H1 (cell line): Measurements from ENCODE around the gene SNED1. TPM values are rescaled to one million over a fixed set of nuclear protein-coding genes. Genes with fewer than 3 reads are reported as not detected.
A peak's percentile ranks its signal among the peaks of the same experiment; 100 is the strongest.

ENCODE experiments used
- CTCF ChIA-PET: fragments of 300-600 bp; sonication (Branson Sonifier 250); formaldehyde crosslinking; loops from one replicate; lab custom pipeline; 2021; ENCODE audit not compliant: partially characterized antibody; lab: Charles Lee
- POLR2A ChIA-PET: fragments of 300-600 bp; sonication (Branson Sonifier 250); formaldehyde crosslinking; loops from one replicate; lab custom pipeline; 2021; ENCODE audit warnings: inconsistent platforms; ENCODE audit not compliant: partially characterized antibody; lab: Charles Lee
- DNase-seq, 2 experiments: peaks; one replicate each; pipeline versions ENCODE4 v3.0.0 to v3.0.0-alpha.2; 2010 to 2022; ENCODE audit warnings: low spot score in 2 of 2, low read depth in 1 of 2, mixed read lengths in 1 of 2
- FAIRE-seq: peaks from 2 replicates; lab custom pipeline; 2011; peaks lifted over from hg19 to GRCh38; lab: Jason Lieb, UNC
- H2AFZ ChIP-seq: 2 replicates; pipeline ENCODE4 v1.8.1; 2012; ENCODE audit warnings: low read length, inconsistent platforms
- H2AK5ac ChIP-seq: 2 replicates; pipeline ENCODE4 v1.6.1; 2013; ENCODE audit warnings: low read depth, low read length
- H2BK120ac ChIP-seq: replicated peaks from 2 replicates; pipeline ENCODE3; 2013; ENCODE audit warnings: low read depth, low read length, inconsistent platforms
- H2BK12ac ChIP-seq: 2 replicates; pipeline ENCODE4 v1.6.1; 2013; ENCODE audit warnings: low read depth, low read length
- H2BK15ac ChIP-seq: 2 replicates; pipeline ENCODE4 v1.6.1; 2013; ENCODE audit warnings: low read length
- H2BK20ac ChIP-seq: 2 replicates; pipeline ENCODE4 v1.6.1; 2013; ENCODE audit warnings: low read length
- H2BK5ac ChIP-seq: 2 replicates; pipeline ENCODE4 v1.6.1; 2013; ENCODE audit warnings: low read depth, low read length
- H3K14ac ChIP-seq: 2 replicates; pipeline ENCODE4 v1.6.1; 2013; ENCODE audit warnings: inconsistent platforms; ENCODE audit not compliant: insufficient read length
- H3K18ac ChIP-seq: 2 replicates; pipeline ENCODE4 v1.6.1; 2013; ENCODE audit warnings: low read length; ENCODE audit errors: extremely low read depth
- H3K23ac ChIP-seq: 2 replicates; pipeline ENCODE4 v1.6.1; 2013; ENCODE audit warnings: inconsistent platforms; ENCODE audit not compliant: insufficient read length
- H3K23me2 ChIP-seq: 2 replicates; pipeline ENCODE4 v1.6.1; 2013; ENCODE audit warnings: low read depth, low read length
- H3K27ac ChIP-seq: 2 replicates; pipeline ENCODE4 v1.6.1; 2011; ENCODE audit warnings: low read depth, low read length, inconsistent platforms
- H3K27me3 ChIP-seq, 4 experiments: replicated peaks in 1 of 4; 1 replicate in 1 of 4; 2 replicates in 3 of 4; pipeline versions ENCODE4 v1.6.1 to v1.8.1; 2011 to 2013; ENCODE audit warnings: low read length in 3 of 4, mild to moderate bottlenecking in 3 of 4, inconsistent platforms in 2 of 4, mixed read lengths in 2 of 4, moderate library complexity in 1 of 4; ENCODE audit not compliant: control insufficient read depth in 3 of 4, insufficient read depth in 3 of 4; ENCODE audit errors: extremely low read depth in 1 of 4
- H3K36me3 ChIP-seq, 4 experiments: 2 replicates each; pipeline versions ENCODE4 v1.6.1 to v1.8.1; 2011 to 2013; ENCODE audit warnings: mild to moderate bottlenecking in 4 of 4, low read length in 3 of 4, moderate library complexity in 2 of 4, control low read depth in 1 of 4, inconsistent platforms in 1 of 4; ENCODE audit not compliant: insufficient read depth in 4 of 4, control insufficient read depth in 2 of 4
- H3K4ac ChIP-seq: replicated peaks from 2 replicates; pipeline ENCODE3; 2013; ENCODE audit warnings: low read length, low read depth, mixed read lengths, inconsistent platforms; ENCODE audit not compliant: insufficient read length
- H3K4me1 ChIP-seq, 4 experiments: replicated peaks in 1 of 4; 1 replicate in 1 of 4; 2 replicates in 3 of 4; pipeline versions ENCODE4 v1.6.1 to v1.8.1; 2011 to 2013; ENCODE audit warnings: low read length in 3 of 4, inconsistent platforms in 2 of 4, mixed read lengths in 1 of 4; ENCODE audit not compliant: insufficient read depth in 4 of 4, control insufficient read depth in 3 of 4
- H3K4me2 ChIP-seq, 2 experiments: 2 replicates each; pipeline versions ENCODE4 v1.6.1 to v1.8.1; 2011 to 2013; ENCODE audit warnings: low read depth in 2 of 2, low read length in 2 of 2, control low read depth in 1 of 2, inconsistent platforms in 1 of 2, mild to moderate bottlenecking in 1 of 2; ENCODE audit not compliant: insufficient read depth in 1 of 2
- H3K4me3 ChIP-seq, 4 experiments: fragments of 200-600, 300-600 bp in 1 of 4; sonication (generic), shearing (Covaris generic), sonication (Bioruptor Twin) in 1 of 4; 2 replicates each; pipeline versions ENCODE4 v1.5.1 to v1.8.1; 2011 to 2016; ENCODE audit warnings: low read length in 4 of 4, low read depth in 3 of 4, control low read depth in 2 of 4, inconsistent platforms in 2 of 4, mild to moderate bottlenecking in 2 of 4, mixed read lengths in 1 of 4, moderate library complexity in 1 of 4; ENCODE audit not compliant: insufficient read depth in 2 of 4; ENCODE audit errors: extremely low read depth in 1 of 4
- H3K56ac ChIP-seq: replicated peaks from 2 replicates; pipeline ENCODE3; 2013; ENCODE audit warnings: low read depth, mild to moderate bottlenecking, mixed read lengths, low read length, inconsistent platforms; ENCODE audit not compliant: insufficient read length
- H3K79me1 ChIP-seq: 2 replicates; pipeline ENCODE4 v1.6.1; 2013; ENCODE audit warnings: low read depth, low read length, control low read depth
- H3K79me2 ChIP-seq, 2 experiments: 2 replicates each; pipeline versions ENCODE4 v1.6.1 to v1.8.1; 2012 to 2013; ENCODE audit warnings: low read length in 2 of 2, mild to moderate bottlenecking in 2 of 2, inconsistent platforms in 1 of 2; ENCODE audit not compliant: insufficient read depth in 2 of 2, control insufficient read depth in 1 of 2
- H3K9ac ChIP-seq, 4 experiments: replicated peaks in 1 of 4; 1 replicate in 1 of 4; 2 replicates in 3 of 4; pipeline versions ENCODE4 v1.6.1 to v1.8.1; 2011 to 2013; ENCODE audit warnings: low read depth in 3 of 4, low read length in 3 of 4, control low read depth in 2 of 4, mild to moderate bottlenecking in 2 of 4, moderate library complexity in 2 of 4, inconsistent platforms in 1 of 4; ENCODE audit errors: extremely low read depth in 1 of 4
- H3K9me3 ChIP-seq, 2 experiments: 2 replicates each; pipeline versions ENCODE4 v1.6.1 to v1.8.1; 2012 to 2013; ENCODE audit warnings: mild to moderate bottlenecking in 2 of 2, moderate library complexity in 2 of 2, control low read depth in 1 of 2, inconsistent platforms in 1 of 2, low read depth in 1 of 2, low read length in 1 of 2, mixed read lengths in 1 of 2; ENCODE audit not compliant: insufficient read depth in 2 of 2
- H4K20me1 ChIP-seq, 2 experiments: replicated peaks in 1 of 2; 2 replicates each; pipeline versions ENCODE3 to v1.8.1; 2011 to 2013; ENCODE audit warnings: inconsistent platforms in 2 of 2, low read length in 2 of 2, mild to moderate bottlenecking in 1 of 2; ENCODE audit not compliant: insufficient read depth in 2 of 2, control insufficient read depth in 1 of 2
- H4K5ac ChIP-seq: 2 replicates; pipeline ENCODE4 v1.6.1; 2013; ENCODE audit warnings: low read length, low read depth, mixed read lengths, inconsistent platforms; ENCODE audit not compliant: insufficient read length
- H4K8ac ChIP-seq: 2 replicates; pipeline ENCODE4 v1.8.0; 2013; ENCODE audit warnings: mild to moderate bottlenecking, moderate library complexity, low read length, inconsistent platforms; ENCODE audit not compliant: insufficient read depth; ENCODE audit errors: extremely low read depth
- H4K91ac ChIP-seq: replicated peaks from 2 replicates; pipeline ENCODE3; 2013; ENCODE audit warnings: low read length, mixed read lengths, inconsistent platforms; ENCODE audit not compliant: insufficient read length
- CBX5 ChIP-seq: fragments of 300-800, 300-1000 bp; sonication (generic); IDR thresholded peaks from 2 replicates; pipeline ENCODE4 v1.7.1; 2016; ENCODE audit warnings: antibody characterized with exemption, low read length, low read depth
- CTBP2 ChIP-seq: IDR thresholded peaks from 2 replicates; pipeline ENCODE4 v1.7.0; 2011; ENCODE audit warnings: borderline replicate concordance, mild to moderate bottlenecking, moderate library complexity, mixed read lengths, low read length; ENCODE audit not compliant: insufficient read depth, insufficient read length
- E2F6 ChIP-seq: IDR thresholded peaks from 2 replicates; pipeline ENCODE4 v1.6.1; 2012; ENCODE audit warnings: inconsistent platforms
- GABPA ChIP-seq: IDR thresholded peaks from 2 replicates; pipeline ENCODE4 v1.6.1; 2011; ENCODE audit warnings: mild to moderate bottlenecking, low read length, moderate library complexity, borderline replicate concordance; ENCODE audit not compliant: insufficient read depth
- KDM5A ChIP-seq: fragments of 200-600 bp; IDR thresholded peaks from 2 replicates; pipeline ENCODE4 v1.7.1; 2012; ENCODE audit warnings: mild to moderate bottlenecking, low read length, inconsistent platforms, mixed read lengths
- NANOG ChIP-seq: IDR thresholded peaks from 2 replicates; pipeline ENCODE4 v1.6.1; 2011; ENCODE audit warnings: low read length, low read depth, mild to moderate bottlenecking, inconsistent platforms; ENCODE audit not compliant: insufficient read depth, poor library complexity, severe bottlenecking
- POLR2AphosphoS5 ChIP-seq: IDR thresholded peaks from 2 replicates; pipeline ENCODE4 v1.6.1; 2011; ENCODE audit warnings: low read depth, low read length
- SAP30 ChIP-seq: fragments of 300-600 bp; sonication (generic); IDR thresholded peaks from 2 replicates; pipeline ENCODE4 v1.7.1; 2012; ENCODE audit warnings: low read length, moderate library complexity, mild to moderate bottlenecking, inconsistent platforms; ENCODE audit not compliant: insufficient read depth, insufficient replicate concordance
- SIN3A ChIP-seq, 2 experiments: IDR thresholded peaks in 1 of 2; conservative IDR thresholded peaks in 1 of 2; 2 replicates each; pipeline ENCODE4 v1.6.1; 2011 to 2012; ENCODE audit warnings: low read length in 2 of 2, improper control_type of control experiment in 1 of 2, low read depth in 1 of 2, mild to moderate bottlenecking in 1 of 2
- SP2 ChIP-seq: IDR thresholded peaks from 2 replicates; pipeline ENCODE4 v1.6.1; 2012; ENCODE audit warnings: mild to moderate bottlenecking, low read length, inconsistent platforms
- SUZ12 ChIP-seq: fragments of 200-600 bp; sonication (generic); IDR thresholded peaks from 2 replicates; pipeline ENCODE4 v1.6.1; 2012; ENCODE audit warnings: mild to moderate bottlenecking, inconsistent platforms, low read length, moderate library complexity, mixed read lengths
- TAF1 ChIP-seq: IDR thresholded peaks from 2 replicates; pipeline ENCODE4 v1.6.1; 2011; ENCODE audit warnings: mild to moderate bottlenecking, low read depth, low read length
- TCF12 ChIP-seq: IDR thresholded peaks from 2 replicates; pipeline ENCODE4 v1.6.1; 2011; ENCODE audit warnings: low read depth, mild to moderate bottlenecking, low read length
- TEAD4 ChIP-seq: IDR thresholded peaks from 2 replicates; pipeline ENCODE4 v1.6.1; 2012; ENCODE audit warnings: low read depth, low read length, inconsistent platforms, mixed read lengths
- WGBS, 2 experiments: shearing (Covaris generic) in 1 of 2; methylation state at CpG; one replicate each; pipeline versions ENCODE4 v1.1.6 to v1.1.7; 2013 to 2015; ENCODE audit warnings: low lambda C conversion rate in 2 of 2, mixed read lengths in 2 of 2, inconsistent platforms in 1 of 2, low coverage in 1 of 2, missing lambda C conversion rate in 1 of 2; ENCODE audit not compliant: insufficient replicate concordance in 2 of 2, insufficient coverage in 1 of 2, insufficient read length in 1 of 2; ENCODE audit errors: extremely low coverage in 1 of 2, missing lambda C conversion rate in 1 of 2; 5-methylcytosine and 5-hydroxymethylcytosine counted together
- polyA plus RNA-seq, 7 experiments: library from polyadenylated mRNA; depleted of rRNA in 3 of 7; stranded (reverse) in 5 of 7; unstranded in 2 of 7; fragments of >200 nt in 5 of 7; fragments of 200-250 nt in 2 of 7; gene quantifications; 1 replicate in 5 of 7; 2 replicates in 1 of 7; 4 replicates in 1 of 7; pipeline versions ENCODE4 v1.2.1 to v1.2.3, GENCODE V29; 2011 to 2013; ENCODE audit warnings: missing spikeins in 2 of 7, mixed read lengths in 2 of 7
- total RNA-seq: library from RNA; stranded (reverse); fragmentation: NEBNext Ultra II Directional; extraction: Animal tissue kit (Norgen Biotek cat#: 25700); gene quantifications from 2 replicates; pipeline ENCODE4 v1.2.1, GENCODE V29; 2021

The SNED1 gene
- total and polyA plus RNA-seq, 2 of the 8 experiments (the other 6 are each of a cell fraction or from before 2014, with no cell fraction given) = 1.9 TPM

DNA sequence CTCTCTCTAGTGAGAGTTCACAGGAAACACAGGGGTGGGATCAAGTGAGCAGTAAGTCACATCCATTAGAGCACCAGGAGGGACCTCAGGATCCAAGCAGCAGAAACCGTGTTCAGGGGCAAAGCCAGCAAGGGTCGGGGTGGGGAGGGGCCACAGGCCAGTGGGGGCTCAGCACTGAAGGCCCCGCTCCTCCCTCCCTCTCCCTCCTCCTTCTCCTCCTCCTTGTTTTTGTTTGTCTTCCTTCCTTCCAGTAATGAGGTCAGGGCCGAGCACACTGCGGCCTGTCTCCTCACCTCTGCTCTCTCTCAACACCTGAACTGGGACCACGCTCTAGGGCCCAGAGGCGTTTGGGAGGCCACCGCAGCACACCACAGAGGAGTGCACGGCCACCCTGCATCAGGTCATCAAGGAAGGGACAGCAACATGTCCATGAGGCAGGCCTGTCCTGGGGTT, 82.8 kb downstream of the SNED1 start:
- Histone ChIP-seq H2BK5ac (no peak overlapping the region; the same call in 1 of the 2 replicates), H3K9me3 (no peaks in the 10 kb centered on the region), H4K20me1 (peaks cover 0 to 2% of the 10 kb centered on the region in 2 experiments), H3K4me3 (no peak overlapping the region), H4K91ac (no peak overlapping the region), H3K14ac (no peak overlapping the region), H2BK15ac (no peak overlapping the region), H2BK12ac (no peak overlapping the region), H4K8ac (peak overlapping the region; percentile 78; the same call in 1 of the 2 replicates), H3K27me3 (no peaks in the 10 kb centered on the region), H2BK120ac (no peak overlapping the region), H3K23ac (no peak overlapping the region), H3K79me2 (no peaks in the 10 kb centered on the region), H3K4me1 (no peaks in the 10 kb centered on the region), H3K27ac (no peak overlapping the region), H2AFZ (no peak overlapping the region), H2AK5ac (no peak overlapping the region), H3K79me1 (no peaks in the 10 kb centered on the region), H3K36me3 (no peaks in the 10 kb centered on the region; a peak in 1 of 8 replicates), H3K18ac (no peak overlapping the region), H3K4ac (no peak overlapping the region), H3K9ac (no peak overlapping the region), H4K5ac (no peak overlapping the region), H3K23me2 (no peaks in the 10 kb centered on the region), H3K56ac (no peak overlapping the region), H3K4me2 (no peak overlapping the region), H2BK20ac (no peak overlapping the region)
- CTCF ChIA-PET = no interaction called here
- 90% methylated on average over 9 of the region's 9 CpGs; no CpG with 5 or more reads in 1 of the 2 experiments for WGBS, 2 experiments
- DNase-seq = no peak
- no peak for FAIRE-seq
- POLR2A ChIA-PET = no interaction called here
- TF ChIP-seq KDM5A (no peak), NANOG (no peak), E2F6 (no peak), GABPA (no peak), SP2 (no peak), SAP30 (no peak), SIN3A (conservative IDR thresholded peaks at IDR 0.05 in 1 of 2, IDR thresholded peaks at IDR 0.05 in 1 of 2; ENCODE audit: low read depth in 1 of 2, low read length in 2 of 2) (no peak), TAF1 (no peak), TCF12 (no peak), SUZ12 (no peak), CBX5 (no peak), POLR2AphosphoS5 (no peak), TEAD4 (no peak), CTBP2 (no peak)
